B cell (primary cell): ENCODE measurements around the gene RASA1. TPM values are rescaled to one million over a fixed set of nuclear protein-coding genes. Genes with fewer than 3 reads are reported as not detected.

Experiments
- ATAC-seq: fragments of 200-7000 bp; cut with Tn5 transposase; one replicate; pipeline ENCODE4 v1.10.0; 2021; ENCODE audit warnings: low read depth, mild to moderate bottlenecking, moderate number of reproducible peaks, moderate library complexity
- CTCF ChIA-PET: fragments of 350-600 bp; sonication (Branson Sonifier 250); formaldehyde crosslinking; loops from one replicate; lab custom pipeline; 2021; ENCODE audit warnings: antibody characterized with exemption, inconsistent platforms; lab: Charles Lee
- POLR2A ChIA-PET: fragments of 350-600 bp; sonication (Branson Sonifier 250); formaldehyde crosslinking; loops from one replicate; lab custom pipeline; 2021; ENCODE audit warnings: antibody characterized with exemption; lab: Charles Lee
- DNase-seq: peaks from one replicate; pipeline ENCODE4 v3.0.0; 2013
- H2AFZ ChIP-seq: 2 replicates; pipeline ENCODE4 v1.6.1; 2012; ENCODE audit warnings: mild to moderate bottlenecking, low read depth, low read length; ENCODE audit not compliant: insufficient read depth, poor library complexity, severe bottlenecking
- H3K27ac ChIP-seq, 2 donors: 1 replicate in 1 of 2; 2 replicates in 1 of 2; pipeline ENCODE4 v1.5.1; 2012 to 2013; ENCODE audit warnings: low read length in 2 of 2, mild to moderate bottlenecking in 2 of 2, moderate library complexity in 1 of 2
- H3K27me3 ChIP-seq, 4 experiments: fragments of 200-600 bp in 1 of 4; sonication (generic) in 1 of 4; replicated peaks in 1 of 4; 1 replicate in 2 of 4; 2 replicates in 2 of 4; pipeline versions ENCODE4 v1.6.1 to v1.7.0; 2013 to 2016; ENCODE audit warnings: low read length in 3 of 4, mild to moderate bottlenecking in 2 of 4, mixed read lengths in 1 of 4, moderate library complexity in 1 of 4; ENCODE audit not compliant: insufficient read depth in 4 of 4, control insufficient read depth in 3 of 4; ENCODE audit errors: control extremely low read depth in 1 of 4
- H3K36me3 ChIP-seq, 2 experiments: replicated peaks in 1 of 2; 1 replicate in 1 of 2; 2 replicates in 1 of 2; pipeline versions ENCODE4 v1.6.1 to v1.7.1; 2013; ENCODE audit warnings: low read length in 1 of 2; ENCODE audit not compliant: insufficient read depth in 2 of 2, control insufficient read depth in 1 of 2; ENCODE audit errors: control extremely low read depth in 1 of 2, extremely low read depth in 1 of 2
- H3K4me1 ChIP-seq, 2 donors: fragments of 200-600 bp in 1 of 2; sonication (generic) in 1 of 2; 1 replicate in 1 of 2; 2 replicates in 1 of 2; pipeline versions ENCODE4 v1.5.1 to v1.6.1; 2013 to 2017; ENCODE audit warnings: low read length in 2 of 2; ENCODE audit not compliant: control insufficient read depth in 2 of 2, insufficient read depth in 2 of 2
- H3K4me2 ChIP-seq: replicated peaks from 2 replicates; pipeline ENCODE3; 2012; ENCODE audit warnings: mild to moderate bottlenecking, low read depth, low read length; ENCODE audit not compliant: poor library complexity, severe bottlenecking
- H3K4me3 ChIP-seq, 5 experiments: fragments of 200-600 bp in 1 of 5; sonication (generic) in 1 of 5; 1 replicate in 3 of 5; 2 replicates in 2 of 5; pipeline versions ENCODE4 v1.5.1 to v1.7.0; 2011 to 2016; ENCODE audit warnings: low read length in 4 of 5, mild to moderate bottlenecking in 4 of 5, low read depth in 2 of 5, control low read depth in 1 of 5, moderate library complexity in 1 of 5; ENCODE audit not compliant: insufficient read depth in 1 of 5; ENCODE audit errors: control extremely low read depth in 1 of 5, extremely low read depth in 1 of 5
- H3K79me2 ChIP-seq: fragments of 200-600 bp; sonication (generic); one replicate; pipeline ENCODE4 v1.6.0; 2016; ENCODE audit warnings: low read length; ENCODE audit not compliant: control insufficient read depth, insufficient read depth
- H3K9ac ChIP-seq: fragments of 200-600 bp; sonication (generic); 2 replicates; pipeline ENCODE4 v1.6.1; 2017; ENCODE audit warnings: mild to moderate bottlenecking, low read length, moderate library complexity
- H3K9me3 ChIP-seq, 3 donors: one replicate each; pipeline versions ENCODE4 v1.6.1 to v1.7.1; 2013; ENCODE audit warnings: low read length in 2 of 3; ENCODE audit not compliant: control insufficient read depth in 2 of 3, insufficient read depth in 1 of 3; ENCODE audit errors: control extremely low read depth in 1 of 3
- H4K20me1 ChIP-seq: 2 replicates; pipeline ENCODE4 v1.6.0; 2012; ENCODE audit warnings: mild to moderate bottlenecking, low read length; ENCODE audit not compliant: insufficient read depth, control insufficient read depth, poor library complexity, severe bottlenecking
- H3K27ac Mint-ChIP-seq: one replicate; pipeline ENCODE4 v1.8.0; 2021; ENCODE audit warnings: mixed read lengths
- H3K27me3 Mint-ChIP-seq: one replicate; pipeline ENCODE4 v1.8.0; 2021; ENCODE audit warnings: mixed read lengths
- H3K4me1 Mint-ChIP-seq: one replicate; pipeline ENCODE4 v1.8.0; 2021; ENCODE audit warnings: mixed read lengths
- H3K4me3 Mint-ChIP-seq: one replicate; pipeline ENCODE4 v1.8.0; 2021; ENCODE audit warnings: mixed read lengths
- H3K9me3 Mint-ChIP-seq: one replicate; pipeline ENCODE4 v1.8.0; 2022; ENCODE audit warnings: mixed read lengths; ENCODE audit not compliant: insufficient read depth
- CTCF ChIP-seq: fragments of 200-600 bp; IDR thresholded peaks from one replicate; pipeline ENCODE4 v1.8.0; 2022; ENCODE audit warnings: antibody characterized with exemption, mild to moderate bottlenecking
- EZH2 ChIP-seq: IDR thresholded peaks from 2 replicates; pipeline ENCODE4 v1.6.1; 2012; ENCODE audit warnings: borderline replicate concordance, low read depth, mild to moderate bottlenecking, moderate library complexity, low read length; ENCODE audit not compliant: insufficient read depth, poor library complexity, severe bottlenecking
- WGBS: methylation state at CpG from one replicate; pipeline ENCODE4 v1.1.5; 2013; ENCODE audit warnings: missing lambda C conversion rate; ENCODE audit not compliant: insufficient coverage; 5-methylcytosine and 5-hydroxymethylcytosine counted together
- intact Hi-C: fragments of 100-400 bp; cut with micrococcal nuclease; formaldehyde crosslinking; loops from one replicate; pipeline ENCODE4 v1.10.0; 2022
- polyA plus RNA-seq: library from polyadenylated mRNA; depleted of rRNA; stranded (reverse); fragments of >200 nt; gene quantifications from 2 replicates; pipeline ENCODE4 v1.2.3, GENCODE V29; 2012
- total RNA-seq, 2 donors: library from RNA; stranded (reverse); fragments of 120-200 nt in 1 of 2; gene quantifications; 1 replicate in 1 of 2; 2 replicates in 1 of 2; pipeline versions ENCODE4 v1.2.3 to v1.2.4, GENCODE V29; 2013 to 2022

RASA1 gene
- total and polyA plus RNA-seq, 2 donors (not counting 1 experiment from before 2014, with no cell fraction given): 18.9 to 32.2 TPM

- Histone ChIP-seq H3K4me3 (no peak overlapping the region), H3K9me3 (no peaks in the 10 kb centered on the region), H3K27ac (no peak overlapping the region), H3K4me2 (no peak overlapping the region), H3K4me1 (peaks cover 0 to 9% of the 10 kb centered on the region in 2 donors), H3K27me3 (no peaks in the 10 kb centered on the region), H3K36me3 (peaks cover 8 to 32% of the 10 kb centered on the region in 2 experiments), H3K79me2 (peaks cover 9% of the 10 kb centered on the region), H2AFZ (no peak overlapping the region), H3K9ac (no peak overlapping the region), H4K20me1 (no peaks in the 10 kb centered on the region)
- ChIA-PET CTCF (interaction anchor here (1.3 kb wide), 1 partner anchor 278 kb away, joined by 4 read pairs; no protein-coding TSS in a partner anchor), POLR2A (no interaction called here)
- Mint-ChIP-seq H3K4me1 (peaks cover 17% of the 10 kb centered on the region), H3K4me3 (no peak overlapping the region), H3K27me3 (no peaks in the 10 kb centered on the region), H3K27ac (no peak overlapping the region), H3K9me3 (no peaks in the 10 kb centered on the region)
- DNase-seq (no peak), ATAC-seq (no peak)
- TF ChIP-seq EZH2 (no peak), CTCF (no peak)
- intact Hi-C loops: loop anchor here (5.0 kb wide), 1 partner anchor 44 kb away; no protein-coding TSS in a partner anchor
Measured at GRCh38 chr5:87347841-87348240, 80.2 kb downstream of the RASA1 start.

DNA sequence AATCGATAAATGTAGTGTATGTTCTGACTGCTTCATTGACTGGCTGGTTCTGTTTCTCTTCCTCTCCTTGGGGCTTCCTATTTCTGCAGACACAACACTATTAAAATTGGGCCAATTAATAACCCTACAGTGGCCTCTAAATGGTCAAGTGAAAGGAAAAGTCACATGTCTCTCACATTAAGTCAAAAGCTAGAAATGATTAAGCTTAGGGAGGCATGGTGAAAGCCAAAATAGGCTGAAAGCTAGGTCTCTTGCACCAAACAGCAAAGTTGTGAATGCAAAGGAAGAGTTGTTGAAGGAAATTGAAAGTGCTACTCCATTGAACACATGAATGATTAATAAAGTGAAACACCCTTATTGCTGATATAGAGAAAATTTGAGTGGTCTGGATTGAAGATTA lies 86.8 kb downstream of the RASA1 start:
- POLR2A ChIA-PET: no interaction called here
- no peaks in the 10 kb centered on the region for H3K9me3 ChIP-seq
- H2AFZ ChIP-seq: no peak overlapping the region
- no peak for DNase-seq
- H3K9me3 Mint-ChIP-seq: no peaks in the 10 kb centered on the region
- H3K27ac ChIP-seq: peak overlapping the region in 1 of 2 donors; percentile 7
- no peak overlapping the region for H3K4me3 ChIP-seq
- no peak overlapping the region for H3K27ac Mint-ChIP-seq
- peaks cover 6 to 7% of the 10 kb centered on the region in 2 donors for H3K4me1 ChIP-seq
- intact Hi-C loops: no loop called here
- H3K4me1 Mint-ChIP-seq: peaks cover 16% of the 10 kb centered on the region
- no CpG with 5 or more reads among the region's 1 CpG for WGBS
- H3K9ac ChIP-seq: no peak overlapping the region
- no peak for TF ChIP-seq CTCF
- CTCF ChIA-PET: interaction anchor here (1.1 kb wide), 2 partner anchors 43 to 284 kb away, joined by 3 read pairs; no protein-coding TSS in a partner anchor
- H3K36me3 ChIP-seq: peaks cover 9 to 17% of the 10 kb centered on the region in 2 experiments
- no peaks in the 10 kb centered on the region for H3K27me3 Mint-ChIP-seq
- H4K20me1 ChIP-seq: no peaks in the 10 kb centered on the region
- H3K4me2 ChIP-seq: no peak overlapping the region
- no peaks in the 10 kb centered on the region for H3K79me2 ChIP-seq
- ATAC-seq: no peak
- H3K27me3 ChIP-seq: no peaks in the 10 kb centered on the region
- H3K4me3 Mint-ChIP-seq: no peak overlapping the region
